ENCODE data around the gene NR2C2.

NR2C2 gene

GRCh38 chr3:15069441-15069840 lies 122.1 kb downstream of the NR2C2 start:
- Histone ChIP-seq H3K27me3 (ENCODE audit: insufficient read depth, low read depth) (no peaks in the 10 kb centered on the region), H4K20me1 (ENCODE audit: insufficient read depth) (no peaks in the 10 kb centered on the region), H3K36me3 (ENCODE audit: insufficient read depth) (no peaks in the 10 kb centered on the region), H3K9ac (no peak overlapping the region), H3K4me1 (ENCODE audit: low read depth, poor library complexity, severe bottlenecking) (no peaks in the 10 kb centered on the region), H3K79me2 (ENCODE audit: insufficient read depth, low read depth) (peaks cover 5% of the 10 kb centered on the region), H3K4me2 (no peak overlapping the region), H3K27ac (no peak overlapping the region), H3K4me3 (IDR thresholded peaks at IDR 0.05; ENCODE audit: insufficient read depth, low read depth, low read length) (no peak overlapping the region), H2AFZ (ENCODE audit: low read depth) (no peak overlapping the region)
- TF ChIP-seq CTCF (conservative IDR thresholded peaks at IDR 0.05; ENCODE audit: low read depth, low read length): no peak

GRCh38 chr3:15071699-15072098 lies 124.3 kb downstream of the NR2C2 start:
- H3K36me3 ChIP-seq (ENCODE audit: insufficient read depth): no peaks in the 10 kb centered on the region
- H3K4me2 ChIP-seq: no peak overlapping the region
- H3K4me1 ChIP-seq (ENCODE audit: low read depth, poor library complexity, severe bottlenecking): no peaks in the 10 kb centered on the region
- no peak overlapping the region for H3K9ac ChIP-seq
- H3K27me3 ChIP-seq (ENCODE audit: insufficient read depth, low read depth): no peaks in the 10 kb centered on the region
- H3K79me2 ChIP-seq (ENCODE audit: insufficient read depth, low read depth): no peaks in the 10 kb centered on the region
- no peak overlapping the region for H3K27ac ChIP-seq
- H4K20me1 ChIP-seq (ENCODE audit: insufficient read depth): no peaks in the 10 kb centered on the region
- no peak overlapping the region for H2AFZ ChIP-seq (ENCODE audit: low read depth)
- TF ChIP-seq CTCF (conservative IDR thresholded peaks at IDR 0.05; ENCODE audit: low read depth, low read length): no peak
- H3K4me3 ChIP-seq (IDR thresholded peaks at IDR 0.05; ENCODE audit: insufficient read depth, low read depth, low read length): no peak overlapping the region

GRCh38 chr3:15074500-15074899 lies 127.1 kb downstream of the NR2C2 start:
- Histone ChIP-seq H3K4me2 (no peak overlapping the region), H3K4me3 (IDR thresholded peaks at IDR 0.05; ENCODE audit: insufficient read depth, low read depth, low read length) (no peak overlapping the region), H3K4me1 (ENCODE audit: low read depth, poor library complexity, severe bottlenecking) (no peaks in the 10 kb centered on the region), H3K9ac (no peak overlapping the region), H3K36me3 (ENCODE audit: insufficient read depth) (no peaks in the 10 kb centered on the region), H3K79me2 (ENCODE audit: insufficient read depth, low read depth) (no peaks in the 10 kb centered on the region), H3K27me3 (ENCODE audit: insufficient read depth, low read depth) (no peaks in the 10 kb centered on the region), H4K20me1 (ENCODE audit: insufficient read depth) (no peaks in the 10 kb centered on the region), H3K27ac (no peak overlapping the region), H2AFZ (ENCODE audit: low read depth) (no peak overlapping the region)
- no peak for TF ChIP-seq CTCF (conservative IDR thresholded peaks at IDR 0.05; ENCODE audit: low read depth, low read length)

GRCh38 chr3:15079091-15079490 lies 131.7 kb downstream of the NR2C2 start:
- Histone ChIP-seq H2AFZ (ENCODE audit: low read depth) (no peak overlapping the region), H3K4me2 (no peak overlapping the region), H3K4me3 (IDR thresholded peaks at IDR 0.05; ENCODE audit: insufficient read depth, low read depth, low read length) (no peak overlapping the region), H3K36me3 (ENCODE audit: insufficient read depth) (no peaks in the 10 kb centered on the region), H3K9ac (no peak overlapping the region), H3K27ac (no peak overlapping the region), H3K4me1 (ENCODE audit: low read depth, poor library complexity, severe bottlenecking) (no peaks in the 10 kb centered on the region), H4K20me1 (ENCODE audit: insufficient read depth) (no peaks in the 10 kb centered on the region), H3K79me2 (ENCODE audit: insufficient read depth, low read depth) (no peaks in the 10 kb centered on the region), H3K27me3 (ENCODE audit: insufficient read depth, low read depth) (no peaks in the 10 kb centered on the region)
- no peak for TF ChIP-seq CTCF (conservative IDR thresholded peaks at IDR 0.05; ENCODE audit: low read depth, low read length)
